ENCODE results near the gene AURKAIP1. TPM values are rescaled to one million over a fixed set of nuclear protein-coding genes. Genes with fewer than 3 reads are reported as not detected.

Gene AURKAIP1
- total and polyA plus RNA-seq, 2 of the 13 experiments (the other 11 are each of a cell fraction or from before 2014, with no cell fraction given): 69.5 to 175 TPM

DNA sequence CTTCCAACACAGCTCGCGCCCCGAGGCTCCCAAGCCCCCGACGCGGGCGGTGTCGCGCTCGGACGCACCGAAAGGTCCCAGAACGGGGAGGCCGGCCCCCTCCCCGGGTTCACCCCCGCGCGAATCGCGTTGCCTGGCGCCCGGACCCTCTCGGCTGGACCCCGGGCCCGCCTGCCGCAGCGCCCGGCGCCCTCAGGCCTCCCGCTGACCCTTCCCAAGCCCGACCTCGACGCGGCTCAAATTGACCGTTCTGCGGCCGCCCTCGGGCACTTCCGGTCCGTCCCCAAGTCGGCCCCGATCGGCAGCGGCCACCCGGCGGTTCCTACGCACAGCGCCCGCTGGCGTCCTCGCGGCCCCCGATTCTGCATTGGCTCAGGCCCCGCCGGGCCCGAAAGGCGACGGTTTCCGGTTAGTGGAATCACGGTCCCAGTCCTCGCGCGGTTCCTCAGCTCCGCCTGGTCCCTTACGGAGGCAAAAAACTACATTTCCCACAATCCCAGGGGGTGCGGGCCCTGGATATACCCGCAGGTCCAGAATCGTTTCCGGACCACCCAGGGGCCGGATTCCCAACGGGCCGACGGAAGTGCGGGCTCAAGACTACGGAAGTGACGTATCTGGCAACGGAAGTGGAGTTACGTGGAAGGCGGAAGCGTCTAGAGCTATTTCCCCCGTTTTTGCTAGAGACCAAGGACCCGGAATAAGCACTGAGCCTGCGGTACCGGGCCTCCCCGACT lies at the start of gene AURKAIP1 (continued):
- TF ChIP-seq ZNF281 (CRISPR knock-in tag; IDR thresholded peaks at IDR 0.05; ENCODE audit: borderline replicate concordance) (peak; percentile 65; the same call in 1 of the 2 replicates), ZHX2 (IDR thresholded peaks at IDR 0.05; ENCODE audit: low read depth) (peak; percentile 89), ZHX2 (CRISPR knock-in tag; IDR thresholded peaks at IDR 0.05; ENCODE audit: borderline replicate concordance) (no peak; the same call in none of the 2 replicates), KDM3A (CRISPR knock-in tag; IDR thresholded peaks at IDR 0.05; ENCODE audit: low read depth) (peak; percentile 97), CBX2 (IDR thresholded peaks at IDR 0.05; ENCODE audit: low read depth, low read length) (no peak), CBX2 (CRISPR knock-in tag; IDR thresholded peaks at IDR 0.05; ENCODE audit: low read depth) (peak; percentile 42; the same call in 1 of the 2 replicates), TBX2 (CRISPR knock-in tag; IDR thresholded peaks at IDR 0.05; ENCODE audit: borderline replicate concordance) (peak; percentile 93), HNRNPL (IDR thresholded peaks at IDR 0.05; ENCODE audit: low read depth, low read length) (0 out of 2 replicates have a peak, but pooled peaks have one; percentile 57), SIX4 (CRISPR knock-in tag; IDR thresholded peaks at IDR 0.05) (peak; percentile 68), ZNF232 (CRISPR knock-in tag; IDR thresholded peaks at IDR 0.05; ENCODE audit: borderline replicate concordance) (peak; percentile 60; the same call in 1 of the 2 replicates), ZNF496 (CRISPR knock-in tag; IDR thresholded peaks at IDR 0.05; ENCODE audit: insufficient replicate concordance) (no peak), DPF2 (CRISPR knock-in tag; IDR thresholded peaks at IDR 0.05; ENCODE audit: borderline replicate concordance, low read depth) (no peak)
- TF ChIP-seq, protein P1, sequence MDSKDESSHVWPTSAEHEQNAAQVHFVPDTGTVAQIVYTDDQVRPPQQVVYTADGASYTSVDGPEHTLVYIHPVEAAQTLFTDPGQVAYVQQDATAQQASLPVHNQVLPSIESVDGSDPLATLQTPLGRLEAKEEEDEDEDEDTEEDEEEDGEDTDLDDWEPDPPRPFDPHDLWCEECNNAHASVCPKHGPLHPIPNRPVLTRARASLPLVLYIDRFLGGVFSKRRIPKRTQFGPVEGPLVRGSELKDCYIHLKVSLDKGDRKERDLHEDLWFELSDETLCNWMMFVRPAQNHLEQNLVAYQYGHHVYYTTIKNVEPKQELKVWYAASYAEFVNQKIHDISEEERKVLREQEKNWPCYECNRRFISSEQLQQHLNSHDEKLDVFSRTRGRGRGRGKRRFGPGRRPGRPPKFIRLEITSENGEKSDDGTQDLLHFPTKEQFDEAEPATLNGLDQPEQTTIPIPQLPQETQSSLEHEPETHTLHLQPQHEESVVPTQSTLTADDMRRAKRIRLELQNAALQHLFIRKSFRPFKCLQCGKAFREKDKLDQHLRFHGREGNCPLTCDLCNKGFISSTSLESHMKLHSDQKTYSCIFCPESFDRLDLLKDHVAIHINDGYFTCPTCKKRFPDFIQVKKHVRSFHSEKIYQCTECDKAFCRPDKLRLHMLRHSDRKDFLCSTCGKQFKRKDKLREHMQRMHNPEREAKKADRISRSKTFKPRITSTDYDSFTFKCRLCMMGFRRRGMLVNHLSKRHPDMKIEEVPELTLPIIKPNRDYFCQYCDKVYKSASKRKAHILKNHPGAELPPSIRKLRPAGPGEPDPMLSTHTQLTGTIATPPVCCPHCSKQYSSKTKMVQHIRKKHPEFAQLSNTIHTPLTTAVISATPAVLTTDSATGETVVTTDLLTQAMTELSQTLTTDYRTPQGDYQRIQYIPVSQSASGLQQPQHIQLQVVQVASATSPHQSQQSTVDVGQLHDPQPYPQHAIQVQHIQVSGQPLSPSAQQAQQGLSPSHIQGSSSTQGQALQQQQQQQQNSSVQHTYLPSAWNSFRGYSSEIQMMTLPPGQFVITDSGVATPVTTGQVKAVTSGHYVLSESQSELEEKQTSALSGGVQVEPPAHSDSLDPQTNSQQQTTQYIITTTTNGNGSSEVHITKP (CRISPR knock-in tag; IDR thresholded peaks at IDR 0.05; ENCODE audit: low read depth): peak; percentile 92
- TF ChIP-seq, protein P2, sequence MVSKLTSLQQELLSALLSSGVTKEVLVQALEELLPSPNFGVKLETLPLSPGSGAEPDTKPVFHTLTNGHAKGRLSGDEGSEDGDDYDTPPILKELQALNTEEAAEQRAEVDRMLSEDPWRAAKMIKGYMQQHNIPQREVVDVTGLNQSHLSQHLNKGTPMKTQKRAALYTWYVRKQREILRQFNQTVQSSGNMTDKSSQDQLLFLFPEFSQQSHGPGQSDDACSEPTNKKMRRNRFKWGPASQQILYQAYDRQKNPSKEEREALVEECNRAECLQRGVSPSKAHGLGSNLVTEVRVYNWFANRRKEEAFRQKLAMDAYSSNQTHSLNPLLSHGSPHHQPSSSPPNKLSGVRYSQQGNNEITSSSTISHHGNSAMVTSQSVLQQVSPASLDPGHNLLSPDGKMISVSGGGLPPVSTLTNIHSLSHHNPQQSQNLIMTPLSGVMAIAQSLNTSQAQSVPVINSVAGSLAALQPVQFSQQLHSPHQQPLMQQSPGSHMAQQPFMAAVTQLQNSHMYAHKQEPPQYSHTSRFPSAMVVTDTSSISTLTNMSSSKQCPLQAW (CRISPR knock-in tag; IDR thresholded peaks at IDR 0.05): peak; percentile 94
